Coronary artery (tissue), 2 donors: ENCODE data around the gene CGB7.
"Not testable (repeated sequence)": the region's sequence is repeated elsewhere in the genome, so short reads cannot be mapped to it uniquely, and the experiment has no call there.

Source experiments
- DNase-seq: peaks from one replicate; pipeline ENCODE4 v3.0.0-alpha.2; 2017; ENCODE audit warnings: low spot score
- H3K27ac ChIP-seq, 2 donors: fragments of 200-600 bp; sonication (generic); one replicate each; pipeline ENCODE4 v1.5.1; 2016 to 2019
- H3K4me3 ChIP-seq: fragments of 200-600 bp; sonication (generic); 2 replicates; pipeline ENCODE4 v1.5.1; 2016; ENCODE audit warnings: mild to moderate bottlenecking, moderate library complexity
- TF ChIP-seq, protein P1 (sequence below): fragments of 200-600 bp; sonication (generic); IDR thresholded peaks from one replicate; pipeline ENCODE4 v1.5.1; 2019; ENCODE audit warnings: antibody characterized with exemption

The CGB7 gene

DNA sequence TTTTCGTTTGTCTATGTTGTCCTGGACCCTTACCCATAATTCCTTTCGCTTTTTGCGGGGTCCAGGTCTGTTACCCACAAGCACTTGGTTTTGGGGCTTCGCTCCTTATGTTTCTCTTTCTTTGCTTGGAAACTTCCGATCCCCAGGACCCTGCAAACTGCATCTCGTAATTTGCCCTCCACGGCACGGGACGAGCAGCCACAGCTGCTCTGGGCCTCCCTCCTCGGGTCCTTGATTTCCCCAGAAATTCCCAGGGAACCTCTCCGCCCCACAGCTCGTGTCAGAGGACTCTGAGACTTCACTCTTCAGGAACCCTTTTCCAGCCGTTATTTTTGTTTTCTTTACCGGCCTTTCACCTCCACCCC, 28.3 kb upstream of the CGB7 start:
- H3K27ac ChIP-seq = peak overlapping the region; percentile 70 to 94
- TF ChIP-seq, protein P1, sequence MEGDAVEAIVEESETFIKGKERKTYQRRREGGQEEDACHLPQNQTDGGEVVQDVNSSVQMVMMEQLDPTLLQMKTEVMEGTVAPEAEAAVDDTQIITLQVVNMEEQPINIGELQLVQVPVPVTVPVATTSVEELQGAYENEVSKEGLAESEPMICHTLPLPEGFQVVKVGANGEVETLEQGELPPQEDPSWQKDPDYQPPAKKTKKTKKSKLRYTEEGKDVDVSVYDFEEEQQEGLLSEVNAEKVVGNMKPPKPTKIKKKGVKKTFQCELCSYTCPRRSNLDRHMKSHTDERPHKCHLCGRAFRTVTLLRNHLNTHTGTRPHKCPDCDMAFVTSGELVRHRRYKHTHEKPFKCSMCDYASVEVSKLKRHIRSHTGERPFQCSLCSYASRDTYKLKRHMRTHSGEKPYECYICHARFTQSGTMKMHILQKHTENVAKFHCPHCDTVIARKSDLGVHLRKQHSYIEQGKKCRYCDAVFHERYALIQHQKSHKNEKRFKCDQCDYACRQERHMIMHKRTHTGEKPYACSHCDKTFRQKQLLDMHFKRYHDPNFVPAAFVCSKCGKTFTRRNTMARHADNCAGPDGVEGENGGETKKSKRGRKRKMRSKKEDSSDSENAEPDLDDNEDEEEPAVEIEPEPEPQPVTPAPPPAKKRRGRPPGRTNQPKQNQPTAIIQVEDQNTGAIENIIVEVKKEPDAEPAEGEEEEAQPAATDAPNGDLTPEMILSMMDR = no peak
- DNase-seq = no peak
- peak overlapping the region; percentile 92 for H3K4me3 ChIP-seq

DNA sequence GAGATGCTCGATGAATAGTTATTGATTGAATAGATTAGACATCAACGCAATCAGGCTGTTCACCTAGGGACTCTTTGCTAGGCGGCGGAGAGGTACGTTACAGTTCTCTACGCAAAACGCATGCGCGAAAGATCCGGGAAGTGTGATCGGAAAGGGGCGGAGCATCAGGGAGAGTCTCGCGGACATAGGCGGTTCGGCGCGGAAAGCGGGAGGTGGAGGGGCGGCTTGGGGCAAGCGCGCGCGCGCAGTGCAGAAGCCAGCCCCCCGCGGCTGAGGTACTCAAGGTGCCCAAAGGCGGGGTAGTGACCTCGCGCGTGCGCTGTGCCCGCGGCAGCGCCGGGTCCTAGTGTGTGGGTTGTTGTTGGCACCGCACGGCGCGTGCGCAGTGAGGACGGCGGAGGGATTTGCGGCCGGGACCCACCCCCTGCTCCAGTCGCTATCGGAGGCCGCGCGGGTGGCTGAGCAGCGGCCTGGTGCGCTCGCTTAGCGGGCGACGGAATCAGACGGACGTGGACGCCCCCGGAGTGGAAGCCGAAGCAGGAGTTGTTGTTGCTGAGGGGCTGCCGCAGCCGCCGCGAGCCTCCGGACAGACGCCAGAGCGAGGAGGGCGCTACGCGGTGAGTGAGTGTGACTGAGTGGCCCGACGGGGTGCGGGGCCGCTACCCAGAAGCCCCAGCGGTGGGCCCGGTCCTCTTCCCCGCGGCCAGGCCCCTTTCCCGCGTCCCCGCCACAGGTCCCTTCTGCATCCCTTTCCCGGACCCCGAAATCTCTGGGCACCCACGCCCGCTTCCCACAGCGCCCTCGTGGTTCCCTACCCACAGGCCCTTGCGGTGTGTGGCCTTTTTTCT, 27.7 kb upstream of the CGB7 start, which contains the start of gene SNRNP70:
TSS of gene SNRNP70 (plus strand) at position 432 of the 848 bp plus-strand sequence. CDS start 964 bp downstream, outside the sequence.
- Histone ChIP-seq H3K27ac (peak within 1 kb of the TSS; percentile 70 to 94), H3K4me3 (peak within 1 kb of the TSS; percentile 92)
- DNase-seq = peak; percentile 98
- TF ChIP-seq, protein P1 = no peak

DNA sequence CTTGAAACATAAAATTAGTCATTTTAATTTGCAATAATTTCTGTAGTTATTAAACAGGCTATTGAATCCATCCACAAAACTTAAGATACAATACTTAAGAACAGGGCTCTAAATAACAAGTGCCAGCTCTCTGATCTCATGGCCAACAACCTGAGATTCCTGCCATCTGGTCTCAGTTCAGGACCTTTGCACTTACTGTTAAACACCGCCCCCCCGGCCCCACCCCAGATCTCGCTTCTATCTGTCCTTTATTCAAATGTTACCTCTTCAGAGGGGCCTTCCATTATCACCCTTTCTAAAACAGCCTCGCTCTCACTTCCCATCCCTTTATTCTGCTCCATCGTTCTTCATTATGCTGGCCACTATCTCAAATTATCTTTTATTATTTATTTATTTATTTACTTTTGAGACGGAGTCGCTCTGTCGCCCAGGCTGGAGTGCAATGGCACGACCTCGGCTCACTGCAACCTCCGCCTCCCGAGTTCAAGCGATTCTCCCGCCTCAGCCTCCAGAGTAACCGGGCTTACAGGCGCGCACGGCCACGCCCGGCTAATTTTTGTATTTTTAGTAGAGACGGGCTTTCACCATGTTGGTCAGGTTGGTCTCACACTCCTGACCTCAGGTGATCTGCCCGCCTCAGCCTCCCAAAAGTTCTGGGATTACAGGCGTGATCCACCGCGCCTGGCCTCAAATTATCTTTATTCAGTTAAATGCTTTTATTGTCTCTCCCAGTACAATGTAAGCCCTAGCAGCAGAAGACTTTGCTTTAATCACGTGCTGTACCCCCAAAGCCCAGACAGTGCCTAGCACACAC, 26.9 kb upstream of the CGB7 start:
- Histone ChIP-seq H3K27ac (peak overlapping the region; percentile 70 to 94), H3K4me3 (peak overlapping the region; percentile 92)
- DNase-seq = no peak
- TF ChIP-seq, protein P1 = no peak

DNA sequence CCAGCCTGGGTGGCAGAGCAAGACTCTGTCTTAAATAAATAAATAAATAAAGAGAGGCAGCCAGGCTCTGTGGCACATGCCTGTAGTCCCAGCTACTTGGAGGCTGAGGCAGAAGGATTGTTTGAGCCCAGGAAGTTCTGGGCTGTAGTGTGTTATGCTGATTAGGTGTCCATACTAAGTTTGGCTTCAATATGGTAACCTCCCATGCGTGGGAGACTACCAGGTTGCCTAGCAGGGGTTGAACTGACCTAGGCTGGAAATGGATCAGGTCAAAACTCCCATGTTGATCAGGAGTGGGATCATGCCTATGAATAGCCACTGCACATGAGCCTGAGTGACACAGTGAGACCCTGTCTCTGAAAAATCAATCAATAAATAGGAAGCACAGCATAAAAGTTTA, 23.7 kb upstream of the CGB7 start:
- no peak for DNase-seq
- TF ChIP-seq, protein P1 = no peak
- H3K4me3 ChIP-seq = no peak overlapping the region
- no peak overlapping the region for H3K27ac ChIP-seq

DNA sequence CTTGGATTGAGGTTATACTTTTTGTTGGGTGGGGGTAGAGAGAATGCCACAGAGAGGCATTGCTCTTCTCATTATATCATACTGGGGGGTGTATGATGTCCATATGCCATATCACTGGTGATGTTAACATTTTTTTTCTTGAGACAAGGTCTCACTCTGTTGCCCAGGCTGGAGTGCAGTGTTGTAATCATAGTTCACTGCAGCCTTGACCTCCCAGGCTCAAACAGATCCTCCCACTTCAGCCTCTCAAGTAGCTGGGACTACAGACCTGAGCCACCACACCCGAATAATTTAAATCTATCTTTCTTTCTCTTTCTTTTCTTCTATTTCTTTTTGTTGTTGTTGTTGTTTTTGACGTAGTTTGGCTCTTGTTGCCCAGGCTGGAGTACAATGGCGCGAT, 22.8 kb upstream of the CGB7 start:
- TF ChIP-seq, protein P1 = no peak
- DNase-seq = no peak
- no peak overlapping the region for H3K27ac ChIP-seq

DNA sequence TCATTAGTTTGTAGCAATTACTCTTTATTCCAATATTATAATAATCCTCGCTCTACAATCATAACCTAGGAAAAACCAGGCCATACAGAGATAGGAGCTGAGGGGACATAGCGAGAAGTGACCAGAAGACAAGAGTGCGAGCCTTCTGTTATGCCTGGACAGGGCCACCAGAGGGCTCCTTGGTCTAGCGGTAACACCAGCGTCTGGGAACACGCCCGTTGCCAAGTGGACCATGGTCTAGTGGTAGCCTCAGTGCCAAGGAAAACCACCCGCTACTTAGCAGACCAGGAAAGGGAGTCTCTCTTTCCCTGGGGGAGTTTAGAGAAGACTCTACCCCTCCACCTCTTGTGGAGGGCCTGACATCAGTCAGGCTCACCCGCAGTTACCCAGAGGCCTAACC, 17.3 kb upstream of the CGB7 start:
- H3K4me3 ChIP-seq, H3K27ac ChIP-seq, DNase-seq: not testable (repeated sequence)
- TF ChIP-seq, protein P1 = peak; percentile 58

More for the DNA sequence above, 22.8 kb upstream of the CGB7 start:
- H3K4me3 ChIP-seq = no peak overlapping the region
